ENCODE data around the gene BAIAP3. TPM values are rescaled to one million over a fixed set of nuclear protein-coding genes. Genes with fewer than 3 reads are reported as not detected.

The BAIAP3 gene
- total RNA-seq, 2 experiments from 2014 or later, result 3.2 to 6.3 TPM

GRCh38 chr16:1311212-1311737, 22.2 kb upstream of the BAIAP3 start:
- peaks cover 53% of the 10 kb centered on the region for H3K79me2 ChIP-seq (ENCODE audit: insufficient read depth, low read depth, low read length)
- no peak overlapping the region for H3K27ac ChIP-seq (ENCODE audit: low read depth, low read length, poor library complexity, severe bottlenecking)
- no peak for TF ChIP-seq EZH2phosphoT487 (IDR thresholded peaks at IDR 0.05; ENCODE audit: borderline replicate concordance, low read depth, low read length)
- TF ChIP-seq, protein P1, sequence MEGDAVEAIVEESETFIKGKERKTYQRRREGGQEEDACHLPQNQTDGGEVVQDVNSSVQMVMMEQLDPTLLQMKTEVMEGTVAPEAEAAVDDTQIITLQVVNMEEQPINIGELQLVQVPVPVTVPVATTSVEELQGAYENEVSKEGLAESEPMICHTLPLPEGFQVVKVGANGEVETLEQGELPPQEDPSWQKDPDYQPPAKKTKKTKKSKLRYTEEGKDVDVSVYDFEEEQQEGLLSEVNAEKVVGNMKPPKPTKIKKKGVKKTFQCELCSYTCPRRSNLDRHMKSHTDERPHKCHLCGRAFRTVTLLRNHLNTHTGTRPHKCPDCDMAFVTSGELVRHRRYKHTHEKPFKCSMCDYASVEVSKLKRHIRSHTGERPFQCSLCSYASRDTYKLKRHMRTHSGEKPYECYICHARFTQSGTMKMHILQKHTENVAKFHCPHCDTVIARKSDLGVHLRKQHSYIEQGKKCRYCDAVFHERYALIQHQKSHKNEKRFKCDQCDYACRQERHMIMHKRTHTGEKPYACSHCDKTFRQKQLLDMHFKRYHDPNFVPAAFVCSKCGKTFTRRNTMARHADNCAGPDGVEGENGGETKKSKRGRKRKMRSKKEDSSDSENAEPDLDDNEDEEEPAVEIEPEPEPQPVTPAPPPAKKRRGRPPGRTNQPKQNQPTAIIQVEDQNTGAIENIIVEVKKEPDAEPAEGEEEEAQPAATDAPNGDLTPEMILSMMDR (conservative IDR thresholded peaks at IDR 0.05; ENCODE audit: low read length), result no peak
- CTCF ChIA-PET (ENCODE audit: unreplicated experiment), result no interaction called here
- no peaks in the 10 kb centered on the region; the same call in 1 of the 2 replicates for H3K9me3 ChIP-seq (ENCODE audit: low read length)
- peaks cover 63% of the 10 kb centered on the region for H3K36me3 ChIP-seq (ENCODE audit: insufficient read depth, low read length)
- H3K4me2 ChIP-seq (ENCODE audit: low read length), result peak overlapping the region; percentile 82
- H3K9me2 ChIP-seq (ENCODE audit: insufficient read depth, low read length), result no peaks in the 10 kb centered on the region
- POLR2A ChIA-PET, result no interaction called here
- BruUV-seq (replicated peaks), result no TSS peak
- intact Hi-C loops (cut with micrococcal nuclease; ENCODE audit: unreplicated experiment), result no loop called here
- no peak for DNase-seq (ENCODE audit: low spot score)
- no peak overlapping the region for H2AFZ ChIP-seq (ENCODE audit: low read length)
- H4K20me1 ChIP-seq (ENCODE audit: insufficient read depth, low read length), result peaks cover 26% of the 10 kb centered on the region; the same call in 1 of the 2 replicates
- H3K4me3 ChIP-seq (ENCODE audit: low read depth, low read length, poor library complexity, severe bottlenecking), result peak overlapping the region; percentile 99
- H3K4me1 ChIP-seq (ENCODE audit: insufficient read depth, low read length, poor library complexity, severe bottlenecking), result peaks cover 14% of the 10 kb centered on the region

- intact Hi-C loops (cut with micrococcal nuclease; ENCODE audit: unreplicated experiment), result no loop called here
These were observed 21.5 kb upstream of the BAIAP3 start for GRCh38 chr16:1311738-1312466.

More at GRCh38 chr16:1311738-1312466, 21.5 kb upstream of the BAIAP3 start:
- Histone ChIP-seq H3K4me2 (ENCODE audit: low read length) (peak overlapping the region; percentile 82), H2AFZ (ENCODE audit: low read length) (no peak overlapping the region), H3K27ac (ENCODE audit: low read depth, low read length, poor library complexity, severe bottlenecking) (no peak overlapping the region), H3K4me1 (ENCODE audit: insufficient read depth, low read length, poor library complexity, severe bottlenecking) (peaks cover 14% of the 10 kb centered on the region), H3K36me3 (ENCODE audit: insufficient read depth, low read length) (peaks cover 69% of the 10 kb centered on the region), H3K9me3 (ENCODE audit: low read length) (no peaks in the 10 kb centered on the region; the same call in 1 of the 2 replicates), H3K4me3 (ENCODE audit: low read depth, low read length, poor library complexity, severe bottlenecking) (peak overlapping the region; percentile 99), H3K9me2 (ENCODE audit: insufficient read depth, low read length) (no peaks in the 10 kb centered on the region), H4K20me1 (ENCODE audit: insufficient read depth, low read length) (peaks cover 26% of the 10 kb centered on the region; the same call in 1 of the 2 replicates), H3K79me2 (ENCODE audit: insufficient read depth, low read depth, low read length) (peaks cover 59% of the 10 kb centered on the region)
- BruUV-seq (replicated peaks), result no TSS peak
- no peak for DNase-seq (ENCODE audit: low spot score)
- TF ChIP-seq EZH2phosphoT487 (IDR thresholded peaks at IDR 0.05; ENCODE audit: borderline replicate concordance, low read depth, low read length), result no peak
- TF ChIP-seq, protein P1 (conservative IDR thresholded peaks at IDR 0.05; ENCODE audit: low read length), result no peak
- ChIA-PET POLR2A (no interaction called here), CTCF (ENCODE audit: unreplicated experiment) (interaction anchor here (0.5 kb wide), 1 partner anchor 331 kb away, joined by 3 read pairs; no protein-coding TSS in a partner anchor)

Measured in OCI-LY7 (cell line).